HG03565 (cell line): ENCODE data around the gene PLPPR5.
A peak's percentile ranks its signal among the peaks of the same experiment; 100 is the strongest.
"Not testable (repeated sequence)": the region's sequence is repeated elsewhere in the genome, so short reads cannot be mapped to it uniquely, and the experiment has no call there.

ENCODE experiments used
- ATAC-seq: cut with Tn5 transposase; IDR thresholded peaks from one replicate; pipeline ENCODE4 v1.9.1; 2021; ENCODE audit warnings: mild to moderate bottlenecking, moderate library complexity; ENCODE audit not compliant: unreplicated experiment

The PLPPR5 gene, protein sequence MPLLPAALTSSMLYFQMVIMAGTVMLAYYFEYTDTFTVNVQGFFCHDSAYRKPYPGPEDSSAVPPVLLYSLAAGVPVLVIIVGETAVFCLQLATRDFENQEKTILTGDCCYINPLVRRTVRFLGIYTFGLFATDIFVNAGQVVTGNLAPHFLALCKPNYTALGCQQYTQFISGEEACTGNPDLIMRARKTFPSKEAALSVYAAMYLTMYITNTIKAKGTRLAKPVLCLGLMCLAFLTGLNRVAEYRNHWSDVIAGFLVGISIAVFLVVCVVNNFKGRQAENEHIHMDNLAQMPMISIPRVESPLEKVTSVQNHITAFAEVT

GRCh38 chr1:99004861-99005442 is at the start of gene PLPPR5:
TSS of gene PLPPR5 (minus strand) at chr1:99004861. CDS start at chr1:99004671, 190 bp downstream.
- ATAC-seq: no peak

DNA sequence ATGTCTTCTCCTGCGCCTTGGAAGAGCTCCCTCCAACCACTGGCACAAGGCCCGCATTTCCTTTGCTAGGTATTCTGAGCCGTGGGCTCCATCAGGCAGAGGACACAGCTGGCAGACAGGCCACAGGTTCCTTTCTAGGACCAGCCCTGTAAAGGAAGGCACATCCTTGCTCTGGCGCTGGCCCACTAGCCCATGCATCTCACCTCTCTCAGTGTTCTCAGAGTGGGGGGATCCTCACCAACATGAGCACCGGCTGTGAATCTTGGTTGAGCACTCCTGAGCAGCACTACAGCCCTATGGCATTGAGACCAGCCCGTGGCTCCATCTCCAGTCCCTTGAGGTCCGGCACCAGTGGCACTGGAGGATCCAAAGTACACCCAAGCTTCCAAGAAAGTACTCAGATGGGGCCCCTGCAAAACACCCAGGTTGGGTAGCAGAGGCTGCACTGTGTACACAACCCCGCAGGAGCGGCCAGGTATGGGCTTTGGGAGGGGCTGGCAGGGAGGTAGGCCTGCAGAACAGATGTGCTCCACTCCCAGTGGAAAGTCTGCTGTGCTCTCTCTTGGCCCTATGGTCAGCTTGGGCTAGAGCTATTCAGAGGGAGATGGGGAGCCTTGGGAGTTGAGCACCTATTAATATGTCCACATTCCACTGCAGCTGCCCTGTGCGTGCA is 47.1 kb upstream of the PLPPR5 start:
- ATAC-seq: no peak

DNA sequence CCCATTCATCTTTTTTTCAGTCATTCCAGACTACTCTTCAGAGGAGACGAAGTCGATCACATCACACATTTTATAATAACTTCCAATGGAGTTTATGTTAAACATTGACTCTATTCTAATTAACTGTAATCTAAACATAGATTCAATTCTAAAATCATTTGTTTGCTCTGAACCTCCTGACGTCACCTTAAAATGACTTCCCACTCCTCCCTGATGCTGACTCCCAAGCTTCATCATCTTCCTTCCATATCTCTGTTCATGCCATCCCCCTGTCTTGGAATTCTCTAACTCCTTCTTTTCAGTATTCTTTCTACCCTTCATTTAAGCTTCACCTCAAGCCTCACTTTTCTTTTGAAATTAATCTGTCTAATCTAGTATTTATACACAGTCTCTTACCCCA is 45.1 kb upstream of the PLPPR5 start:
- ATAC-seq: no peak

DNA sequence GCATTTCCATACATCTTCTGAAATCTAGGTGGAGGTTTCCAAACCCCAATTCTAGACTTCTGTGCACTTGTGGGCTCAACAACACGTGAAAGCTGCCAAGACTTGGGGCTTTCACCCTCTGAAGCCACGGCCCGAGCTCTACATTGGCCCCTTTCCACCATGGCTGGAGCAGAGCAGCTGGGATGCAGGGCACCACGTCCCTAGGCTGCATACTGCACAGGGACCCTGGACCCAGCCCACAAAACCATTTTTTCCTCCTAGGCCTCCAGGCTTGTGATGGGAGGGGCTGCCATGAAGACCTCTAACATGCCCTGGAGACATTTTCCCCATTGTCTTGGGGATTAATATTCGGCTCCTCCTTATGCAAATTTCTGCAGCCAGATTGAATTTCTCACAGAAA is 32.1 kb upstream of the PLPPR5 start:
- ATAC-seq: not testable (repeated sequence)

DNA sequence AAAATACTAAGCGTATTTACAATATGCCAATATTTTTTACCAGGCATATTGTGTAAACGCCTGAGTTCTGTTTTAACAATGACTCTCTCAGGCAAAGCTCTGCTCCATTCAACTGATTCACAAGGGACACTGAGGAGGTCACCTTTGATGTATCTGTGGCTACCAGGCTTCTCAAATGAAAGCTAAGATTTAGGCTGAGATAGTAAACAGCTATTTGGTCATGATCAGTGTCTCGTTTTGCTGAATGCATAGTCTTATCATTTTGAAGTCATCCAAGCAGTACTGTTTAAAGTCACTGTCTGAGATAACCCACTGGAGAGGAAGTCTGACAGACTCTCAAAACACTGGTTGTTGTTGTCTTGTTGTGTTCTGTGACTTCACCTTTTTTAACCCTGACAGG is 13.7 kb upstream of the PLPPR5 start:
- ATAC-seq: no peak

DNA sequence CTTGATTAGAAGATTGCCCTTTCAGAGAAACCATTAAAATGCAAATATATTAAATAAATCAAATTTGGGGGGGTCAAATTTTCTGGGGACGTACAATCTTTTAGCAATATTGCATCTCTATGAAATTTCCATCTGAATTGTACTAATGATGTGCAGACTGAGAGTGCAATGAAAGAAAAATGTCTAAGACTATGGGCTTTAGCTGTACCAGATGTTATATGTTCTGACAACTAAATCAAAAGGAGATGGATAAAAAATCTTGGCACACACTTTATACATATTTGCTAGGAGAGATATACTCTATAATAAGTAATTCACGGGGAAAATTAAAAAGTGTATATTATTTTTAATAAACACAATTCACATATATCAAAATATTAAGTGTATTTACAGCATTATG is 13.0 kb upstream of the PLPPR5 start:
- no peak for ATAC-seq

- no peak for ATAC-seq
These were observed 6.0 kb upstream of the PLPPR5 start for GRCh38 chr1:99010679-99011078.

DNA sequence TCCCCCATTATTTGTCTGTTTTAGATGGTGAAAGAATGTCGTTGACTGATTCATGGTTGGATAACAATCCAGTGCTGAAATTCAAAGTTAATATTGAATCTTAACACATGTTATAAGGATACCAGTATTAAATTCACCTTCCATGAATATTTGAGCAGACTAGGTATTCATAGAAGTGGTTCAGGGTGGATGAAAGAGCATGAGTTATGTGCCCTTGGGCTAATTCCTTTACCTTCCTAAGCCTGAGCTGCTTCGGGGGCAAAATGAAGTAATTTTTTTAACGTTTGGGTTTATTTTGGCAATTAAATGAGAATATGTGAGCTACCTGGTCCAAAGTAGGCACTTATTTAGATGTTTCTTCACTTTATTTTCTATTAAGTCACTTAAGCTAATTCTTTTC is 2.7 kb upstream of the PLPPR5 start:
- ATAC-seq: no peak

DNA sequence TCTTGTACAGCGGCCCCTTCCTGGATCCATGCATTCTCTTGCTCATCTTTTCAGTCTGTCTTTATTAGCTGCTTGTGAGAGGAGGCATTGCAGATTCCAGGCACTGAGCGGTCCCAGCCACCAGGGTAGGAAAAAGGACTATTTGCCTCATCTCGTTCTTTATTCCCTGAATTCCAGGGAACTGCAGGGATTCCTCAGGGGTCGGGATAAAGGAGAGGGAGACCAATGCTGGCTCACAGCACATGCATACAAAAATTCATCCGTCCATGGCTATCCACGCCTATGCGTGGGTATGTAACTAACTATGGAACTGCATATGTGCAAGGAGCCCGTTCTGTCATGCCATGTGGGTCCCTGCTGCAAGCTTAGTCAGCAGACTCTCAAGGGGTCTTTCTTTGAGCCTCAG is 879 bp upstream of the PLPPR5 start:
- ATAC-seq: no peak

DNA sequence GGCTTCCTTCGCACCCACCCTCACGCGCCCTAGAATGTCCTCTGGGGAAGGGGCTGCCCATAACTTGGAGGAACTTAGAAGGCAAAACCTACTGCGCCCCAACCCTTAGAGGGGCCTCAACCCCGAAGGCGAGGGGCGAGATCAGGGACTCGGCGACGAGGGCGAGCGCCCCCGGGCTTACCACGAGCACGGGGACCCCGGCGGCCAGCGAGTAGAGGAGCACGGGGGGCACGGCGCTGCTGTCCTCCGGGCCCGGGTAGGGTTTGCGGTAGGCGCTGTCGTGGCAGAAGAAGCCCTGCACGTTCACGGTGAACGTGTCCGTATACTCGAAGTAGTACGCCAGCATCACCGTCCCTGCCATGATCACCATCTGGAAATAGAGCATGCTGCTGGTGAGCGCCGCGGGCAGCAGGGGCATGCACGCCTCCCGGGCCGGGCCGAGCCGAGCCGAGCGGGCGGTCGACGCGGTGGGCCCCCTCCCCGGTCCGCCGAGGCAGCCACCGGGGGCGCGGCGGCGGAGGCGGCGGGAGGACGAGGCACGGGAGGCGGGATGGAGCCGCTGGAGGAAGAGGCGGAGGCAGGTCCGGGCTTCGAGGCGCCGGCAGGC is 304 bp downstream of the PLPPR5 start:
- ATAC-seq: no peak

- no peak for ATAC-seq
These were observed 944 bp downstream of the PLPPR5 start for GRCh38 chr1:99003581-99004253.

DNA sequence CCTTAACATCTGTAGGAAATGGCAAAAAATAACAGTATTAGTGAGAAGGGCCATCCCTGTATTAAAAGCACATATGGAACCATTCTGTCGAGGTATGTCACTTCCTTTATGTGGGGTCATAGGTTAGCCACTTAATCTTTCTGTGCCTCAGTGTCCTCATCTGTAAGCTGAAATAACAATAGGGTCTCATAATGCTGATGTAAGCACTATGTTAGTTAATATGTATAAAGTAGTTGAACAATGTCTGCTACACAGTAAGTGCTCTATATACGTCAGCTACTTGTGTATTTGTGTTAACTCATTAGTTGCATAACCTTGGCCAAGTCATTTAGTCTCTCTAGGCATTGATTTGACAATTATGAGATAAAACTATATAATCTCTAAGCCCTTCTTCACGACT is 11.8 kb downstream of the PLPPR5 start:
- no peak for ATAC-seq

DNA sequence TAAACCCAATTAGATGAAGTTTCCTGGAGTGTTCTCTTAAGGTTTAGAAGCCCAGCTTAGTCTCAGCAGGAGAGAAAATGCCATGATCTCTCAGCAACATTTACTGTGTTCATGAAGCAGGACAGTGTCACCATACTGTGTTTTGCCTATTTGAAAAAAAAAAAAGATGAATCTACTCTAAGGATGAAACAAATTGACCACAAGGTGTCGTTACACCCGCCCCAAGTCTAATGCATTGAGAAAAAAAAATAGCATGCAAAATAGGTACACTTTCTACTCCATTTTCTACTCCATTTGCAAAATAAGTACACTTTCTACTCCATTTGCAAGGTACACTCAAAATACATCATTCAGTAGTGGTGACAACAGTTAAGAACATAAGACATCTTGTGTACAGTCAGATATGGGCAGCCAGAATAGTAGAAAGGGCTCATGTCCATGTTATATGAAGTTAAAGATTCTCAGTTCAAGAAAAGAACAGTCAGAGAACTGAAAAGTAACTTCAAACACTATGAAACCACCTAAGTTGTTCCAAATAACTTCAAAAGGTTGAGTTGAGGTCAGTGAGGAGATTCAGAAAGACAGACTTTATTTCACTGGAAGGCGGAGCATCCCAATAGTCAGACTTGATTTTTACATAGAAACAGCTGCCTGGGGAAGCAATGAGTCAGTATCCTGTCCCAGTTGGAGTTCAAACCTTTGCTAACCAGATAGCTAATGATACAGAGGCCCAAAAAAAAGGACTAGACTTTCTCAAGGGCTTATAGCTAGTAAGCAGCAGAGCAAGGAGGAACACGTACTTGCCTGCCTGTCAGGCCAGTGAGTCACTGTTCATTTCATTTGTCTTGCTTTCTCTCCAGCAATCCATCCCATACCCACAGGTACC is 13.3 kb downstream of the PLPPR5 start:
- ATAC-seq: peak; percentile 65

- no peak for ATAC-seq
These were observed 15.1 kb downstream of the PLPPR5 start for GRCh38 chr1:98989556-98989907.

DNA sequence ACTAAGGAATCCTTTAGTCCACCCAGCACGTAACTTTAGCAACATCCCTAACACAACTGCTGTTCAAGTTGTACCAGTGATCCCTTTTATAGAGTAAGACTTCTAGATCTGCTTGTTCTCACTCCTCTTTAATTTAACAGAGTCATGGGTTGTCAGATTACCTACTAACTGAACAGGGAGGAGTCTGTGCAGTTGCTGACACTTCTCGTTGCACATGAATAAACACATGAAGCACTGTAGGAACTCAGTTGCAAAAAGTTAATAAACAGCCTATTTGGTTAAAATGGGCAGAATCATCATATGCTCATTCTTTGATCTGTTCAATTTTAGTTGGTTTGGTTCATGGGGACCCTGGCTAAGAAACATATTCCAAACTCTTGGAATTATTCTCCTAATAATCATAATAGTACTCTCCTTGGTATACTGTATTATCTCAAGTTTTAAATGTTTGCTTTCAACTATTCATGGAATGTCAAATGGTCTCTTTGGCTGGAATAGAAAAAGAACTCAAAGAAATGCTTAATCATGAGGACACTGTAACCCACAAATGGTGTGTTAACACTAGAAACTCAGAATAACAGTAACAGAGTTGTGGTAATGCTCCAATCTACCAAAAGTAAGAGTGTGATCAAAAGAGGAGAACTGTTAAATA is 15.6 kb downstream of the PLPPR5 start:
- no peak for ATAC-seq

- no peak for ATAC-seq
These were observed 19.0 kb downstream of the PLPPR5 start for GRCh38 chr1:98985687-98986086.

GRCh38 chr1:98981917-98982513 is 22.6 kb downstream of the PLPPR5 start:
- no peak for ATAC-seq

DNA sequence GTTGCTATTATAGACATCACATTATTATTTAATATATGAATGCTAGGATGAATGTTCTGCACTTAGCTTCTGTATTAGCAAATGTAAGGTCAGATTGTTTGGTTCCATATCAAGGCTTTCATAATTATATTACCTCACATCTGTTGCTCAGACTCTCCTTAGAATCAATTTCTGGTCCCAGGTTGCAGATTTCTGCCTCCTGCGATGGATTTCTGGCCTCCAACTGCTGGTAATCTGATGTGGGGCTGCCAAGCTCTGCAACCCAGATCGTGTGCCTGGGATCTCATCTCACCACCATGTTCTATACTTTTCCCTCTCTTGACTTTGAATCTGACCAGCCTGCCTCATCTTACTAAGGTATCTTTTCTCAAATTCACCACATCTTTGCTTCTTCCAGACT is 25.2 kb downstream of the PLPPR5 start:
- no peak for ATAC-seq

- ATAC-seq: no peak
These were observed 28.9 kb downstream of the PLPPR5 start for GRCh38 chr1:98975810-98976209.
